Thoracic aorta (tissue), 2 donors: ENCODE measurements around the gene JAKMIP2. TPM values are rescaled to one million over a fixed set of nuclear protein-coding genes. Genes with fewer than 3 reads are reported as not detected.
"Not testable (repeated sequence)": the region's sequence is repeated elsewhere in the genome, so short reads cannot be mapped to it uniquely, and the experiment has no call there.

Source experiments
- ATAC-seq: fragments of 150-250 bp; one replicate; pipeline ENCODE4 v1.8.0; 2017; ENCODE audit warnings: low read depth; ENCODE audit not compliant: insufficient number of reproducible peaks, low FRiP score
- DNase-seq: peaks from one replicate; pipeline ENCODE4 v3.0.0-alpha.2; 2020; ENCODE audit warnings: low spot score
- H3K27ac ChIP-seq, 2 donors: fragments of 200-600 bp; sonication (generic); 1 replicate in 1 of 2; 2 replicates in 1 of 2; pipeline ENCODE4 v1.5.1; 2016; ENCODE audit warnings: mild to moderate bottlenecking in 2 of 2, moderate library complexity in 2 of 2
- H3K27me3 ChIP-seq: fragments of 200-600 bp; sonication (generic); replicated peaks from 2 replicates; pipeline ENCODE4 v1.6.0; 2016; ENCODE audit warnings: mild to moderate bottlenecking; ENCODE audit not compliant: insufficient read depth
- H3K36me3 ChIP-seq: fragments of 200-600 bp; sonication (generic); one replicate; pipeline ENCODE4 v1.5.1; 2016
- H3K4me1 ChIP-seq, 2 donors: fragments of 200-600 bp; sonication (generic); 1 replicate in 1 of 2; 2 replicates in 1 of 2; pipeline versions ENCODE4 v1.5.1 to v1.6.0; 2016; ENCODE audit warnings: low read depth in 2 of 2, mild to moderate bottlenecking in 1 of 2; ENCODE audit not compliant: control insufficient read depth in 1 of 2
- H3K4me3 ChIP-seq: fragments of 200-600 bp; sonication (generic); 2 replicates; pipeline ENCODE4 v1.5.1; 2016; ENCODE audit warnings: mild to moderate bottlenecking
- H3K9me3 ChIP-seq: fragments of 200-600 bp; sonication (generic); 2 replicates; pipeline ENCODE4 v1.5.1; 2016
- total RNA-seq, 2 donors: library from RNA; depleted of rRNA; stranded (reverse); fragments of >200 nt; gene quantifications; one replicate each; pipeline versions ENCODE4 v1.1.0 to v1.2.3, GENCODE V29; 2016
- TF ChIP-seq, protein P1 (sequence below): fragments of 200-600 bp; sonication (generic); IDR thresholded peaks from one replicate; pipeline ENCODE4 v1.5.1; 2019; ENCODE audit warnings: antibody characterized with exemption

The JAKMIP2 gene
- total RNA-seq, 2 donors from 2014 or later = 0.49 to 1.6 TPM

DNA sequence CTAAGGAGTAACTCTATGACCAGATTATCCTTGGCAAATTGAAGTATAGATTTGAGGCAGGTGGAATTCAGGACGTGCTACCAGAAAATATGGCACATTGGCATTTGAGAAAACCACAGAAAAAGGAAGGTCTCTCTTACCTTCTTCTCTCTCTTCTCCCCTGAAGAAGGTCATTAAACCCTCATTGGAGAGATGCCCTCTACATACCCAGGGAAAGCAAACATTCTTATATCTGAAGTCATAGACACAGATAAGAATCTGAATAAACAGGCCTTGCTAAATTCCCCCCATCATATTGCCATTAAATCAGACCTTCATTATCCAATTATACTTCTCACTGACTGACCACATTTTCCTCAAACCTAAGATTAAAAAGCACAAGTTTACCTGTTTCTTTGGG, 31.2 kb upstream of the JAKMIP2 start:
- ATAC-seq = no peak
- DNase-seq = no peak
- no peak overlapping the region for H3K4me3 ChIP-seq
- no peak overlapping the region for H3K27ac ChIP-seq
- H3K36me3 ChIP-seq = no peaks in the 10 kb centered on the region
- no peaks in the 10 kb centered on the region for H3K4me1 ChIP-seq
- H3K27me3 ChIP-seq = no peaks in the 10 kb centered on the region
- TF ChIP-seq, protein P1, sequence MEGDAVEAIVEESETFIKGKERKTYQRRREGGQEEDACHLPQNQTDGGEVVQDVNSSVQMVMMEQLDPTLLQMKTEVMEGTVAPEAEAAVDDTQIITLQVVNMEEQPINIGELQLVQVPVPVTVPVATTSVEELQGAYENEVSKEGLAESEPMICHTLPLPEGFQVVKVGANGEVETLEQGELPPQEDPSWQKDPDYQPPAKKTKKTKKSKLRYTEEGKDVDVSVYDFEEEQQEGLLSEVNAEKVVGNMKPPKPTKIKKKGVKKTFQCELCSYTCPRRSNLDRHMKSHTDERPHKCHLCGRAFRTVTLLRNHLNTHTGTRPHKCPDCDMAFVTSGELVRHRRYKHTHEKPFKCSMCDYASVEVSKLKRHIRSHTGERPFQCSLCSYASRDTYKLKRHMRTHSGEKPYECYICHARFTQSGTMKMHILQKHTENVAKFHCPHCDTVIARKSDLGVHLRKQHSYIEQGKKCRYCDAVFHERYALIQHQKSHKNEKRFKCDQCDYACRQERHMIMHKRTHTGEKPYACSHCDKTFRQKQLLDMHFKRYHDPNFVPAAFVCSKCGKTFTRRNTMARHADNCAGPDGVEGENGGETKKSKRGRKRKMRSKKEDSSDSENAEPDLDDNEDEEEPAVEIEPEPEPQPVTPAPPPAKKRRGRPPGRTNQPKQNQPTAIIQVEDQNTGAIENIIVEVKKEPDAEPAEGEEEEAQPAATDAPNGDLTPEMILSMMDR = no peak
- no peaks in the 10 kb centered on the region for H3K9me3 ChIP-seq

DNA sequence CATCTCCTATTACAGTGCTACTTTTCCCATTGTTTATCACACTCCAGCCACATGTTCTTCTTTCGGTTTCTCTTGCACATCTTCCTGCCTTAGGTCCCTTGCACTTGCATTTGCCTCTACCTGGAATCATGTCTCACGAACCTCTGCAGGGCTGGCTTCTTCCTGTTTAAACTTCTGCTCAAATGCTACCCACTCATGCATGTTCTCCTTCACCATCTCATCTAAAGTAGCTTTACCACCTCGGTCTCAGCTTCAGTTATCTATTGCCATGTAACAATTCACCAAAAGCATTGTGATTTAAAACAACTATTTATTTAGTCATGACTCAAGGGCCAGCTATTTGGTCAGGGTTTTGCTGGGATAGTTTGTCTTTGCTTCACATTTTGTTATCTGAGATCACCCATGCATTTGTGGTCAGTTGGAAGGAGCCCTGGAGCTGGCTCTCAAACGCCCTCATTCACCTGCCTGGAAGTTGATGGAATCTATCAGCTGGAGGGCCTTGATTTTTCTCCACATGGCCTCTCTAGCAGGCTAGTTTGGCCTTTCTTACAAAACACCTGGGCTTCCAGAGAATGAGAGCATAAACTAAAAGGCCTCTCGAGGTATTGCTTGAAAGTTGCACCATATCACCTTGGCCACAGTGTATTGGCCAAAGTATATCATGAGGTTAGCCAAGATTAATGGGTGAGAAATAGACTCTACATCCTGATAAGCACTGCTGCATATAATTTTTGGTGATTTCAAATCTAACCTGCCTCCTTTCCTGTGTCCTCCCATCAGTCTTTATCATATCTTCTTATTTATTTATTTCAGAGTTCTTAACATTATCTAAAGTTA, 27.5 kb upstream of the JAKMIP2 start:
- H3K9me3 ChIP-seq = no peaks in the 10 kb centered on the region
- H3K4me3 ChIP-seq = no peak overlapping the region
- no peaks in the 10 kb centered on the region for H3K36me3 ChIP-seq
- no peaks in the 10 kb centered on the region for H3K27me3 ChIP-seq
- TF ChIP-seq, protein P1 = no peak
- no peak overlapping the region for H3K27ac ChIP-seq
- ATAC-seq (no peak), DNase-seq (no peak)
- no peaks in the 10 kb centered on the region for H3K4me1 ChIP-seq

DNA sequence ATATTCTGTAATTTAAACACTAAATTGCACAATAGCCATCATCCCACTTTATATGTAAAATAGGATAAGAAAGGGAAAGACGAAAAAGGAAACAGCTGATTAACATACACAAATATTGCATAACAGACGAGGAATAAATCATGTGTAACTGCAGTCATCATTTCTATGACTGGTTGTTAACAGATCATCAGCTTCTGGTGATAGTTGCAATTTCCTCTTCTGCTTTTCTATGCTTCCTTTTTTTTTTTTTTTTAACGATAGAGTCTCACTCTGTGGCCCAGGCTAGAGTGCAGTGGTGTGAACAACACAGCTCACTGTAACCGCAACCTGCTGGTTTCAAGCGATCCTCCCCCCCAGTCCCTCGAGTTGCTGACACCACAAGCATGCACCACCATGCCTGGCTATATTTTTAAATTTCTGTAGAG, 22.5 kb upstream of the JAKMIP2 start:
- TF ChIP-seq, protein P1 = no peak
- DNase-seq = no peak
- H3K4me3 ChIP-seq = no peak overlapping the region
- no peaks in the 10 kb centered on the region for H3K4me1 ChIP-seq
- H3K27me3 ChIP-seq = no peaks in the 10 kb centered on the region
- no peak for ATAC-seq
- H3K27ac ChIP-seq = no peak overlapping the region
- H3K9me3 ChIP-seq = no peaks in the 10 kb centered on the region
- H3K36me3 ChIP-seq = no peaks in the 10 kb centered on the region

DNA sequence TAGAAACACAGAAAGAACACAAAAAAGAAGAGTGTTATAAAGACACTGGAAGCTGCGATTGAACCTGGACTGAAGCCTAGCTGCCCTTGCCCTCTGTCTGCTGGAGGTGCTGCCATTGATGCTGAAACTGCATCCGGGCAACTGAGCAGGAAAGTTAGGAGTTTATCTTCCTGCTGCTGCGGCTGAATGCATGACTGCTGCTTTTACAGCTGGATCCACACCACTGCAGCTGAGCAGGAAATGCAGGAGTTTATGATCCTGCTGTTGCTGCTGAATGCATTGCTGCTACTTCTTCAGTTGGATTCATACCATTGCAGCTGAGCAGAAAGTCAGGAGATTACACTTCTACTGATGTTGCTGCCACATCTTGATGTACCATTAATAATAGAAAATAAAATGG, 21.8 kb upstream of the JAKMIP2 start:
- Histone ChIP-seq H3K9me3 (no peaks in the 10 kb centered on the region), H3K36me3 (no peaks in the 10 kb centered on the region), H3K27me3 (no peaks in the 10 kb centered on the region), H3K4me3 (no peak overlapping the region), H3K4me1 (no peaks in the 10 kb centered on the region), H3K27ac (no peak overlapping the region)
- DNase-seq = no peak
- TF ChIP-seq, protein P1 = no peak
- ATAC-seq = no peak

DNA sequence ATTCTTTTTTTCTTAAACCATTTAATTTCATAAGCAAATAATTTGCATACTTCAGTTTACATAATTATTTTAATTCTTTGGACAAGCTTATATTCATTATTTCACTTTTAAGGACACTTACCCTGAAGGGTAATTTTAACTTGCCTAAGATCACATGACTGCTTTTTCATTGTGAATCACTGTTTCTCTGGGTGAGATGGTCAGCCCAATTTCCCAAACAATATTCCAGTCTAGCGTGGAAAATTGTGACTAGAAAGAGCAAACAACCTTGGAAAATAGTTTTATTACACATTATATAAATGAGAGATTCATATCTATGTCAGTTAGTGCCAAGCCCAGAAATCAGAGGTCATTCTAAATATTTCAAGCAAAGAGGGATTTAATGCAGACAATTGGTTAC, 21.4 kb upstream of the JAKMIP2 start:
- Histone ChIP-seq H3K27ac (no peak overlapping the region), H3K9me3 (no peaks in the 10 kb centered on the region), H3K4me3 (no peak overlapping the region), H3K4me1 (no peaks in the 10 kb centered on the region), H3K27me3 (no peaks in the 10 kb centered on the region), H3K36me3 (no peaks in the 10 kb centered on the region)
- ATAC-seq = no peak
- no peak for DNase-seq
- TF ChIP-seq, protein P1 = no peak

DNA sequence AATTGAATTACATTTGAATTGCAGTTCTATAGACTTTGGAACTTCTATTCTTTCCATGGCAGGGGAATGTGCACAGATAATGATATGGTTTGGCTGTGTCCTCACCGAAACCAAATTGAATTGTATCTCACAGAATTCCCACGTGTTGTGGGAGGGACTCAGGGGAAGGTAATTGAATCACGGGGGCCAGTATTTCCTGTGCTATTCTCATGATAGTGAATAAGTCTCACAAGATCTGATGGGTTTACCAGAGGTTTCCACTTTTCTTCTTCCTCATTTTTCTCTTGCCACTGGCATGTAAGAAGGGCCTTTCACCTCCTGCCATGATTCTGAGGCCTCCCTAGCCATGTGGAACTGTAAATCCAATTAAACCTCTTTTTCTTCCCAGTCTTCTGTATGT, 20.6 kb upstream of the JAKMIP2 start:
- H3K4me1 ChIP-seq, DNase-seq, H3K4me3 ChIP-seq, H3K27ac ChIP-seq, ATAC-seq, H3K27me3 ChIP-seq, H3K36me3 ChIP-seq, H3K9me3 ChIP-seq: not testable (repeated sequence)
